ENCODE results near the gene UMODL1.

UMODL1 gene

DNA sequence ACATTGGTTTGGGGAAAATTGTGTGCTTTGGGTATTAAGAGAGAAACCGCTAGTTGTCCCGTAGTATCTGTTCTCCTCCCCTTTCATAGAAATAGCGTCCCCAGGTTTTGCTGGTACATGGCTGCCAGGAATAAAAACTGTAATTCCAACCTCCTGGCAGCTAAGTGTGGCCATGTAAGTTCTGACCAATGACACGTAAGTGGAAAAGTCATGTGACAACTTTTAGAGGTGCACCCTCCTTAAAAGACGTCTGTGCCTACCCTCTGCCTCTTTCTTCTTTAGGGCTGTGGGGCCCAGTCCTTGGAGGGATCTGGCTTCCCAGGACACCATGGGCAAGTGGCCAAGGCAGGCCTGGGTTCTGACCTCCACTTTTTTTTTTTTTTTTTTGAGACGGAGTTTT, 59.3 kb downstream of the UMODL1 start:
- H3K27ac ChIP-seq (ENCODE audit: extremely low read depth, low read depth, low read length), result no peak overlapping the region
- ChIA-PET POLR2A (no interaction called here), CTCF (interaction anchor here (1.0 to 1.6 kb wide), 5 partner anchors 13 to 24 kb away, joined by 3 to 7 read pairs (median 5); no protein-coding TSS in a partner anchor)
- H3K36me3 ChIP-seq (ENCODE audit: control insufficient read depth in 2 of 2, insufficient read depth in 1 of 2, low read length in 2 of 2), result no peaks in the 10 kb centered on the region
- TF ChIP-seq YY2 (tag by site-specific recombination; IDR thresholded peaks at IDR 0.05) (no peak), SP2 (tag by site-specific recombination; IDR thresholded peaks at IDR 0.05) (no peak), ZNF521 (tag by site-specific recombination; IDR thresholded peaks at IDR 0.05) (no peak), HOXA7 (CRISPR knock-in tag; IDR thresholded peaks at IDR 0.05; ENCODE audit: borderline replicate concordance) (no peak), ZNF624 (tag by site-specific recombination; IDR thresholded peaks at IDR 0.05) (no peak), ZBTB20 (tag by site-specific recombination; IDR thresholded peaks at IDR 0.05) (no peak), IKZF3 (tag by site-specific recombination; IDR thresholded peaks at IDR 0.05) (no peak), ZNF10 (tag by site-specific recombination; IDR thresholded peaks at IDR 0.05) (no peak), ZFHX2 (tag by site-specific recombination; conservative IDR thresholded peaks at IDR 0.05) (no peak)
- TF ChIP-seq, protein P1, sequence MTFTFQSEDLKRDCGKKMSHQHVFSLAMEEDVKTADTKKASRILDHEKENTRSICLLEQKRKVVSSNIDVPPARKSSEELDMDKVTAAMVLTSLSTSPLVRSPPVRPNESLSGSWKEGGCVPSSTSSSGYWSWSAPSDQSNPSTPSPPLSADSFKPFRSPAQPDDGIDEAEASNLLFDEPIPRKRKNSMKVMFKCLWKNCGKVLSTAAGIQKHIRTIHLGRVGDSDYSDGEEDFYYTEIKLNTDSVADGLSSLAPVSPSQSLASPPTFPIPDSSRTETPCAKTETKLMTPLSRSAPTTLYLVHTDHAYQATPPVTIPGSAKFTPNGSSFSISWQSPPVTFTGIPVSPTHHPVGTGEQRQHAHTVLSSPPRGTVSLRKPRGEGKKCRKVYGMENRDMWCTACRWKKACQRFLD (tag by site-specific recombination; IDR thresholded peaks at IDR 0.05), result no peak
- TF ChIP-seq, protein P2, sequence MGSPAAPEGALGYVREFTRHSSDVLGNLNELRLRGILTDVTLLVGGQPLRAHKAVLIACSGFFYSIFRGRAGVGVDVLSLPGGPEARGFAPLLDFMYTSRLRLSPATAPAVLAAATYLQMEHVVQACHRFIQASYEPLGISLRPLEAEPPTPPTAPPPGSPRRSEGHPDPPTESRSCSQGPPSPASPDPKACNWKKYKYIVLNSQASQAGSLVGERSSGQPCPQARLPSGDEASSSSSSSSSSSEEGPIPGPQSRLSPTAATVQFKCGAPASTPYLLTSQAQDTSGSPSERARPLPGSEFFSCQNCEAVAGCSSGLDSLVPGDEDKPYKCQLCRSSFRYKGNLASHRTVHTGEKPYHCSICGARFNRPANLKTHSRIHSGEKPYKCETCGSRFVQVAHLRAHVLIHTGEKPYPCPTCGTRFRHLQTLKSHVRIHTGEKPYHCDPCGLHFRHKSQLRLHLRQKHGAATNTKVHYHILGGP (tag by site-specific recombination; IDR thresholded peaks at IDR 0.05), result no peak
- TF ChIP-seq, protein P3, sequence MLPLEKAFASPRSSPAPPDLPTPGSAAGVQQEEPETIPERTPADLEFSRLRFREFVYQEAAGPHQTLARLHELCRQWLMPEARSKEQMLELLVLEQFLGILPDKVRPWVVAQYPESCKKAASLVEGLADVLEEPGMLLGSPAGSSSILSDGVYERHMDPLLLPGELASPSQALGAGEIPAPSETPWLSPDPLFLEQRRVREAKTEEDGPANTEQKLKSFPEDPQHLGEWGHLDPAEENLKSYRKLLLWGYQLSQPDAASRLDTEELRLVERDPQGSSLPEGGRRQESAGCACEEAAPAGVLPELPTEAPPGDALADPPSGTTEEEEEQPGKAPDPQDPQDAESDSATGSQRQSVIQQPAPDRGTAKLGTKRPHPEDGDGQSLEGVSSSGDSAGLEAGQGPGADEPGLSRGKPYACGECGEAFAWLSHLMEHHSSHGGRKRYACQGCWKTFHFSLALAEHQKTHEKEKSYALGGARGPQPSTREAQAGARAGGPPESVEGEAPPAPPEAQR (tag by site-specific recombination; IDR thresholded peaks at IDR 0.05), result no peak
- no peaks in the 10 kb centered on the region for H3K4me1 ChIP-seq (ENCODE audit: control insufficient read depth, insufficient read depth, low read length)
- H3K9me3 ChIP-seq (ENCODE audit: control insufficient read depth, insufficient read depth, low read depth, low read length), result no peaks in the 10 kb centered on the region
- H3K4me3 ChIP-seq (ENCODE audit: low read depth, low read length), result no peak overlapping the region

DNA sequence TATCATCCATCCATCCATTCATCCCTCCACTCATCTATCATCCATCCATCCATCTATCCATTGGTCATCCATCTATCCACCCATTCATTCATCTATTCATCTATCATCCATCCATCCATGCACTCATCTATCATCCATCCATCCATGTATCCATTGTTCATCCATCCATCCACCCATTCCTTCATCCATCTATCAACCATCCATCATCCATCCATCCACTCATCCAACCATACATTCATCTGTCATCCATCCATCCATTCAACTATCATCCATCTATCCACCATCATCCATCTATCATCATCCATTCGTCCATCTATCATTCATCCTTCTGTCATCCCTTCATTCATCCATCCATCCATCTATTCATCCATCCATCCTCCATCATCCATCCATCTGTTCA, 61.1 kb downstream of the UMODL1 start:
- no peaks in the 10 kb centered on the region for H3K4me1 ChIP-seq (ENCODE audit: control insufficient read depth, insufficient read depth, low read length)
- H3K4me3 ChIP-seq (ENCODE audit: low read depth, low read length), result no peak overlapping the region
- CTCF ChIA-PET, result interaction anchor here (0.6 to 1.1 kb wide), 3 partner anchors 13 to 462 kb away, joined by 3 to 6 read pairs (median 4); no protein-coding TSS in a partner anchor
- no peak overlapping the region for H3K27ac ChIP-seq (ENCODE audit: extremely low read depth, low read depth, low read length)
- H3K36me3 ChIP-seq (ENCODE audit: control insufficient read depth in 2 of 2, insufficient read depth in 1 of 2, low read length in 2 of 2), result no peaks in the 10 kb centered on the region
- POLR2A ChIA-PET, result no interaction called here
- no peaks in the 10 kb centered on the region for H3K9me3 ChIP-seq (ENCODE audit: control insufficient read depth, insufficient read depth, low read depth, low read length)
- peak; percentile 100 for TF ChIP-seq ZNF366 (tag by site-specific recombination; conservative IDR thresholded peaks at IDR 0.05)
- 0 out of 2 replicates have a peak, but pooled peaks have one; percentile 44 for TF ChIP-seq ZNF791 (tag by site-specific recombination; IDR thresholded peaks at IDR 0.05)
- 0 out of 2 replicates have a peak, but pooled peaks have one; percentile 57 for TF ChIP-seq ZNF148 (tag by site-specific recombination; IDR thresholded peaks at IDR 0.05; ENCODE audit: borderline replicate concordance)
- 0 out of 2 replicates have a peak, but pooled peaks have one; percentile 53 for TF ChIP-seq ZNF473 (tag by site-specific recombination; IDR thresholded peaks at IDR 0.05)
- TF ChIP-seq, protein P2 (tag by site-specific recombination; IDR thresholded peaks at IDR 0.05), result 0 out of 2 replicates have a peak, but pooled peaks have one; percentile 25
- TF ChIP-seq ZNF221 (tag by site-specific recombination; IDR thresholded peaks at IDR 0.05; ENCODE audit: borderline replicate concordance), result no peak
- TF ChIP-seq ZNF521 (tag by site-specific recombination; IDR thresholded peaks at IDR 0.05), result 0 out of 2 replicates have a peak, but pooled peaks have one; percentile 22
- 0 out of 2 replicates have a peak, but pooled peaks have one; percentile 83 for TF ChIP-seq SALL2 (tag by site-specific recombination; IDR thresholded peaks at IDR 0.05; ENCODE audit: borderline replicate concordance)
- 0 out of 2 replicates have a peak, but pooled peaks have one; percentile 78 for TF ChIP-seq ZNF48 (tag by site-specific recombination; IDR thresholded peaks at IDR 0.05)
- TF ChIP-seq ZFP3 (tag by site-specific recombination; IDR thresholded peaks at IDR 0.05; ENCODE audit: low read depth), result no peak
- peak; percentile 100 for TF ChIP-seq ZBTB17 (tag by site-specific recombination; IDR thresholded peaks at IDR 0.05)
- TF ChIP-seq ZSCAN5A (tag by site-specific recombination; IDR thresholded peaks at IDR 0.05), result no peak
- TF ChIP-seq KLF17 (tag by site-specific recombination; IDR thresholded peaks at IDR 0.05), result no peak
- TF ChIP-seq ZNF311 (tag by site-specific recombination; IDR thresholded peaks at IDR 0.05; ENCODE audit: borderline replicate concordance), result peak; percentile 79; the same call in 1 of the 2 replicates
- TF ChIP-seq SP3 (tag by site-specific recombination; IDR thresholded peaks at IDR 0.05), result no peak

Measured in HEK293 (cell line).